ENCODE results near the gene CEP135. TPM values are rescaled to one million over a fixed set of nuclear protein-coding genes. Genes with fewer than 3 reads are reported as not detected.

Gene CEP135
- polyA plus RNA-seq, 1 of the 3 experiments (the other 2 are of a cell fraction) = 1.6 TPM

DNA sequence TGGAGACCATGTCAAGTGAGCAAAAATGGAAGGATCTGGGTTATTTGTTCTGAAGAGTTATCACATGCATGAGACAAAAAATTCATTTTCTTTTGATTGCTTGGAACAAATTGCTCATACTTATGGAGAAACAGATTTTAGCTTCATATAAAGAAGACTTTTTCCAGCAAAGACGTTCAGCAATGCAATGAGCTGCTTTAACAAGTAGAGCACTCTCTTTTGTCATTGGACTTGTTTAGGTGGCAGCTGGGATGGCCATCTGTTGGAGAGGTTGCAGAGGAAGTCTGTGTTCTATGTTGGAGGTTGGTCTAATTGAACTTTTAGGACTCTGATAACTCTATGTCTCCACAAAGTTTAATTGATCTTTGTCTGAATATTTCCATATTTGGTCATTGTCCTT is 19.9 kb upstream of the CEP135 start:
- Histone ChIP-seq H3K9me3 (no peaks in the 10 kb centered on the region), H3K9me2 (no peaks in the 10 kb centered on the region), H3K9ac (no peak overlapping the region), H3K79me2 (ENCODE audit: insufficient read depth) (no peaks in the 10 kb centered on the region), H4K20me1 (ENCODE audit: insufficient read depth) (no peaks in the 10 kb centered on the region), H3K4me3 (ENCODE audit: low read depth in 2 of 2, low read length in 1 of 2) (no peak overlapping the region), H3K4me1 (ENCODE audit: control insufficient read depth in 1 of 2, insufficient read depth in 2 of 2, low read depth in 1 of 2, low read length in 1 of 2) (no peaks in the 10 kb centered on the region), H3K27ac (ENCODE audit: low read depth in 2 of 2, low read length in 1 of 2) (no peak overlapping the region), H3F3A (replicated peaks; ENCODE audit: insufficient read depth) (no peaks in the 10 kb centered on the region), H3K4me2 (no peak overlapping the region), H3K27me3 (ENCODE audit: insufficient read depth) (no peaks in the 10 kb centered on the region), H3K36me3 (replicated peaks in 1 of 2; ENCODE audit: control insufficient read depth in 1 of 2, insufficient read depth in 2 of 2, low read length in 1 of 2) (no peaks in the 10 kb centered on the region), H2AFZ (ENCODE audit: low read depth) (no peak overlapping the region)
- TF ChIP-seq GATA2 (CRISPR knock-in tag; IDR thresholded peaks at IDR 0.05) = no peak
- no peak for TF ChIP-seq FOXM1 (IDR thresholded peaks at IDR 0.05; ENCODE audit: low read depth)
- no peak for TF ChIP-seq SIN3A (IDR thresholded peaks at IDR 0.05; ENCODE audit: borderline replicate concordance, low read depth, low read length)
- no peak for TF ChIP-seq NFIC (IDR thresholded peaks at IDR 0.05; ENCODE audit: borderline replicate concordance)
- no peak for TF ChIP-seq TAF1 (IDR thresholded peaks at IDR 0.05; ENCODE audit: borderline replicate concordance, low read depth, low read length)
- TF ChIP-seq EZH2phosphoT487 (IDR thresholded peaks at IDR 0.05; ENCODE audit: borderline replicate concordance, low read depth) = no peak
- TF ChIP-seq MXI1 (IDR thresholded peaks at IDR 0.05; ENCODE audit: low read depth, low read length) = no peak
- TF ChIP-seq ELF1 (IDR thresholded peaks at IDR 0.05) = no peak
- TF ChIP-seq TEAD4 (IDR thresholded peaks at IDR 0.05; ENCODE audit: borderline replicate concordance, insufficient read depth) = no peak
- no peak for TF ChIP-seq TCF12 (IDR thresholded peaks at IDR 0.05)
- TF ChIP-seq NRF1 (IDR thresholded peaks at IDR 0.05; ENCODE audit: low read depth, low read length) = no peak
- no peak for TF ChIP-seq GABPA (IDR thresholded peaks at IDR 0.05; ENCODE audit: low read depth)
- TF ChIP-seq, protein P1, sequence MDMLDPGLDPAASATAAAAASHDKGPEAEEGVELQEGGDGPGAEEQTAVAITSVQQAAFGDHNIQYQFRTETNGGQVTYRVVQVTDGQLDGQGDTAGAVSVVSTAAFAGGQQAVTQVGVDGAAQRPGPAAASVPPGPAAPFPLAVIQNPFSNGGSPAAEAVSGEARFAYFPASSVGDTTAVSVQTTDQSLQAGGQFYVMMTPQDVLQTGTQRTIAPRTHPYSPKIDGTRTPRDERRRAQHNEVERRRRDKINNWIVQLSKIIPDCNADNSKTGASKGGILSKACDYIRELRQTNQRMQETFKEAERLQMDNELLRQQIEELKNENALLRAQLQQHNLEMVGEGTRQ (IDR thresholded peaks at IDR 0.05; ENCODE audit: borderline replicate concordance, low read depth, low read length) = no peak
- no peak for TF ChIP-seq FOXJ3 (CRISPR knock-in tag; IDR thresholded peaks at IDR 0.05)
- no peak for TF ChIP-seq EP300 (IDR thresholded peaks at IDR 0.05; ENCODE audit: borderline replicate concordance in 1 of 2, low read depth in 1 of 2, low read length in 1 of 2)
- no peak for TF ChIP-seq RAD21 (IDR thresholded peaks at IDR 0.05; ENCODE audit: low read length)
- no peak for TF ChIP-seq YY1 (IDR thresholded peaks at IDR 0.05; ENCODE audit: low read depth)
- CTCF ChIA-PET = interaction anchor here (1.4 kb wide), 1 partner anchor 20 kb away, joined by 3 read pairs; no protein-coding TSS in a partner anchor
- 42% methylated on average over 1 of the region's 1 CpG for WGBS (ENCODE audit: low lambda C conversion rate)
- POLR2A ChIA-PET = no interaction called here
- no peak for DNase-seq

DNA sequence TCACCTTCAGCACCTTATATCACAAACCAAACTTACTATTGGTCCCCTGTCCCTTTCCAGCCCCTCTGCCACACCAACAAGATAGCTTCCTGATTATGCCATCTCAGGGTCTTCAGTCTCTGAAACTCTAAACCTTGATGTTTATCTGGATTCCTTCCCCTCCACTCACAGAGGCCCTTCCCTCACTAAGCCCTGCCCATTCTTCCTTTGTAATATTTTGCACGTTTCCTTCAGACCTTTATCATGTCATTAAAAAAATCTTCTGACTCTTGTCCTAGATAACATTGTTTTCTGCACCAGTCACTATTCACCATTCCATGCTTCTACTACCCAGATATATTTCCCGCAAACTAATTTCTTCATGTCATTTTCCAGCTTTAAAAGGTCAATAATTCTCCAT is 17.7 kb upstream of the CEP135 start:
- WGBS (ENCODE audit: low lambda C conversion rate) = 78% methylated on average over 2 of the region's 2 CpGs
- H3K79me2 ChIP-seq (ENCODE audit: insufficient read depth) = no peaks in the 10 kb centered on the region
- POLR2A ChIA-PET = no interaction called here
- H3K9me3 ChIP-seq = no peaks in the 10 kb centered on the region
- DNase-seq = no peak
- H3K4me1 ChIP-seq (ENCODE audit: control insufficient read depth in 1 of 2, insufficient read depth in 2 of 2, low read depth in 1 of 2, low read length in 1 of 2) = no peaks in the 10 kb centered on the region
- no peaks in the 10 kb centered on the region for H3K27me3 ChIP-seq (ENCODE audit: insufficient read depth)
- CTCF ChIA-PET = interaction anchor here (1.0 to 1.2 kb wide), 2 partner anchors 11 to 17 kb away, joined by 4 to 5 read pairs; no protein-coding TSS in a partner anchor
- H3K9me2 ChIP-seq = no peaks in the 10 kb centered on the region
- no peak overlapping the region for H3K27ac ChIP-seq (ENCODE audit: low read depth in 2 of 2, low read length in 1 of 2)
- peak overlapping the region; percentile 3; the same call in 1 of the 2 replicates for H2AFZ ChIP-seq (ENCODE audit: low read depth)
- no peak overlapping the region for H3K4me3 ChIP-seq (ENCODE audit: low read depth in 2 of 2, low read length in 1 of 2)
- H3K4me2 ChIP-seq = no peak overlapping the region
- H3K36me3 ChIP-seq (replicated peaks in 1 of 2; ENCODE audit: control insufficient read depth in 1 of 2, insufficient read depth in 2 of 2, low read length in 1 of 2) = no peaks in the 10 kb centered on the region
- H3F3A ChIP-seq (replicated peaks; ENCODE audit: insufficient read depth) = no peaks in the 10 kb centered on the region
- H3K9ac ChIP-seq = no peak overlapping the region
- no peaks in the 10 kb centered on the region for H4K20me1 ChIP-seq (ENCODE audit: insufficient read depth)
- TF ChIP-seq SIN3A (IDR thresholded peaks at IDR 0.05; ENCODE audit: borderline replicate concordance, low read depth, low read length) (no peak), RFX5 (IDR thresholded peaks at IDR 0.05; ENCODE audit: low read length) (no peak), YY1 (IDR thresholded peaks at IDR 0.05; ENCODE audit: low read depth) (no peak), MXI1 (IDR thresholded peaks at IDR 0.05; ENCODE audit: low read depth, low read length) (no peak), RXRA (IDR thresholded peaks at IDR 0.05; ENCODE audit: borderline replicate concordance, low read depth) (no peak), GATA2 (CRISPR knock-in tag; IDR thresholded peaks at IDR 0.05) (no peak), FOXJ3 (CRISPR knock-in tag; IDR thresholded peaks at IDR 0.05) (no peak)
- TF ChIP-seq, protein P2, sequence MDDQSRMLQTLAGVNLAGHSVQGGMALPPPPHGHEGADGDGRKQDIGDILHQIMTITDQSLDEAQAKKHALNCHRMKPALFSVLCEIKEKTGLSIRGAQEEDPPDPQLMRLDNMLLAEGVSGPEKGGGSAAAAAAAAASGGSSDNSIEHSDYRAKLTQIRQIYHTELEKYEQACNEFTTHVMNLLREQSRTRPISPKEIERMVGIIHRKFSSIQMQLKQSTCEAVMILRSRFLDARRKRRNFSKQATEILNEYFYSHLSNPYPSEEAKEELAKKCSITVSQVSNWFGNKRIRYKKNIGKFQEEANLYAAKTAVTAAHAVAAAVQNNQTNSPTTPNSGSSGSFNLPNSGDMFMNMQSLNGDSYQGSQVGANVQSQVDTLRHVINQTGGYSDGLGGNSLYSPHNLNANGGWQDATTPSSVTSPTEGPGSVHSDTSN (IDR thresholded peaks at IDR 0.05) = no peak
- TF ChIP-seq, protein P3, sequence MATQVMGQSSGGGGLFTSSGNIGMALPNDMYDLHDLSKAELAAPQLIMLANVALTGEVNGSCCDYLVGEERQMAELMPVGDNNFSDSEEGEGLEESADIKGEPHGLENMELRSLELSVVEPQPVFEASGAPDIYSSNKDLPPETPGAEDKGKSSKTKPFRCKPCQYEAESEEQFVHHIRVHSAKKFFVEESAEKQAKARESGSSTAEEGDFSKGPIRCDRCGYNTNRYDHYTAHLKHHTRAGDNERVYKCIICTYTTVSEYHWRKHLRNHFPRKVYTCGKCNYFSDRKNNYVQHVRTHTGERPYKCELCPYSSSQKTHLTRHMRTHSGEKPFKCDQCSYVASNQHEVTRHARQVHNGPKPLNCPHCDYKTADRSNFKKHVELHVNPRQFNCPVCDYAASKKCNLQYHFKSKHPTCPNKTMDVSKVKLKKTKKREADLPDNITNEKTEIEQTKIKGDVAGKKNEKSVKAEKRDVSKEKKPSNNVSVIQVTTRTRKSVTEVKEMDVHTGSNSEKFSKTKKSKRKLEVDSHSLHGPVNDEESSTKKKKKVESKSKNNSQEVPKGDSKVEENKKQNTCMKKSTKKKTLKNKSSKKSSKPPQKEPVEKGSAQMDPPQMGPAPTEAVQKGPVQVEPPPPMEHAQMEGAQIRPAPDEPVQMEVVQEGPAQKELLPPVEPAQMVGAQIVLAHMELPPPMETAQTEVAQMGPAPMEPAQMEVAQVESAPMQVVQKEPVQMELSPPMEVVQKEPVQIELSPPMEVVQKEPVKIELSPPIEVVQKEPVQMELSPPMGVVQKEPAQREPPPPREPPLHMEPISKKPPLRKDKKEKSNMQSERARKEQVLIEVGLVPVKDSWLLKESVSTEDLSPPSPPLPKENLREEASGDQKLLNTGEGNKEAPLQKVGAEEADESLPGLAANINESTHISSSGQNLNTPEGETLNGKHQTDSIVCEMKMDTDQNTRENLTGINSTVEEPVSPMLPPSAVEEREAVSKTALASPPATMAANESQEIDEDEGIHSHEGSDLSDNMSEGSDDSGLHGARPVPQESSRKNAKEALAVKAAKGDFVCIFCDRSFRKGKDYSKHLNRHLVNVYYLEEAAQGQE (IDR thresholded peaks at IDR 0.05; ENCODE audit: low read depth, low read length) = no peak
- TF ChIP-seq, protein P4, sequence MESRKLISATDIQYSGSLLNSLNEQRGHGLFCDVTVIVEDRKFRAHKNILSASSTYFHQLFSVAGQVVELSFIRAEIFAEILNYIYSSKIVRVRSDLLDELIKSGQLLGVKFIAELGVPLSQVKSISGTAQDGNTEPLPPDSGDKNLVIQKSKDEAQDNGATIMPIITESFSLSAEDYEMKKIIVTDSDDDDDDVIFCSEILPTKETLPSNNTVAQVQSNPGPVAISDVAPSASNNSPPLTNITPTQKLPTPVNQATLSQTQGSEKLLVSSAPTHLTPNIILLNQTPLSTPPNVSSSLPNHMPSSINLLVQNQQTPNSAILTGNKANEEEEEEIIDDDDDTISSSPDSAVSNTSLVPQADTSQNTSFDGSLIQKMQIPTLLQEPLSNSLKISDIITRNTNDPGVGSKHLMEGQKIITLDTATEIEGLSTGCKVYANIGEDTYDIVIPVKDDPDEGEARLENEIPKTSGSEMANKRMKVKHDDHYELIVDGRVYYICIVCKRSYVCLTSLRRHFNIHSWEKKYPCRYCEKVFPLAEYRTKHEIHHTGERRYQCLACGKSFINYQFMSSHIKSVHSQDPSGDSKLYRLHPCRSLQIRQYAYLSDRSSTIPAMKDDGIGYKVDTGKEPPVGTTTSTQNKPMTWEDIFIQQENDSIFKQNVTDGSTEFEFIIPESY (IDR thresholded peaks at IDR 0.05; ENCODE audit: borderline replicate concordance, low read depth) = no peak

Data from SK-N-SH (cell line).